GM13977 (cell line): ENCODE results near the gene EXOC3L1.
A peak's percentile ranks its signal among the peaks of the same experiment; 100 is the strongest.

Experiments
- DNase-seq: peaks from one replicate; pipeline ENCODE4 v3.0.0; 2012; ENCODE audit warnings: low spot score
- in situ Hi-C: fragments of 300-500 bp; cut with MboI; formaldehyde crosslinking; loops from one replicate; pipeline ENCODE4 v1.12.0; 2022; ENCODE audit warnings: low sequenced_read_pairs, low pct_unique_long_range_greater_than_20kb, mixed read lengths, inconsistent platforms; ENCODE audit not compliant: unreplicated experiment
- TF ChIP-seq, protein P1 (sequence below): IDR thresholded peaks from 2 replicates; pipeline ENCODE4 v1.5.1; 2012; ENCODE audit warnings: mild to moderate bottlenecking, control low read depth; ENCODE audit not compliant: insufficient read depth; ENCODE audit errors: extremely low read depth, missing control alignments

Gene EXOC3L1

DNA sequence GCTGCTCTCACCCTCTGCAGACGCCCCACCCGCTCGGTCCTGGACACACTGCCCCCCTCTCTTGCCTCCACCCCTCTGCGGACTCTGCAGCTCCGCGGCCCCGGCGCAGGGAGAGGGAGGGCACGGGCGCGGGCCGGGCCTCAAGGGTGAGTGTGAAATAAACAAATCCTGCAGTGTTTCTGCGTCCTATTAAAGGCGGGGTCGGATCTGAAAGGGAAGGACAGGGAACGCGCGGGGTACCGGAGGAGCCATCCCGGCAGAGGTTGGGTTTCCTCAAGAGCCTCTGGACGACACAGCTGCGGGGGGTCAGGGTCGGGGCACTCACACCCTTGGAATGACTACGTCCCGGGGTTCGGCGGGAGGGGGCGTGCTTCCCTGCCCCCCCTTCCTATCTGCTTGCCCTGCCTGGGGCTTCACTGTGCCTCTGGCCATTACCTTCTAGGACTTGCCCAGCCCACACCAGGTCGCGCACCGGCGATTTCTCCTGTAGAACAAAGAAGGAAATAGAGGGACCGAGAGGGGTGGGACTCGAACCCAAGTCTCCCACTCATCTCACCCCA lies 25.9 kb downstream of the EXOC3L1 start:
- TF ChIP-seq, protein P1, sequence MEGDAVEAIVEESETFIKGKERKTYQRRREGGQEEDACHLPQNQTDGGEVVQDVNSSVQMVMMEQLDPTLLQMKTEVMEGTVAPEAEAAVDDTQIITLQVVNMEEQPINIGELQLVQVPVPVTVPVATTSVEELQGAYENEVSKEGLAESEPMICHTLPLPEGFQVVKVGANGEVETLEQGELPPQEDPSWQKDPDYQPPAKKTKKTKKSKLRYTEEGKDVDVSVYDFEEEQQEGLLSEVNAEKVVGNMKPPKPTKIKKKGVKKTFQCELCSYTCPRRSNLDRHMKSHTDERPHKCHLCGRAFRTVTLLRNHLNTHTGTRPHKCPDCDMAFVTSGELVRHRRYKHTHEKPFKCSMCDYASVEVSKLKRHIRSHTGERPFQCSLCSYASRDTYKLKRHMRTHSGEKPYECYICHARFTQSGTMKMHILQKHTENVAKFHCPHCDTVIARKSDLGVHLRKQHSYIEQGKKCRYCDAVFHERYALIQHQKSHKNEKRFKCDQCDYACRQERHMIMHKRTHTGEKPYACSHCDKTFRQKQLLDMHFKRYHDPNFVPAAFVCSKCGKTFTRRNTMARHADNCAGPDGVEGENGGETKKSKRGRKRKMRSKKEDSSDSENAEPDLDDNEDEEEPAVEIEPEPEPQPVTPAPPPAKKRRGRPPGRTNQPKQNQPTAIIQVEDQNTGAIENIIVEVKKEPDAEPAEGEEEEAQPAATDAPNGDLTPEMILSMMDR: no peak
- in situ Hi-C loops: no loop called here
- no peak for DNase-seq

DNA sequence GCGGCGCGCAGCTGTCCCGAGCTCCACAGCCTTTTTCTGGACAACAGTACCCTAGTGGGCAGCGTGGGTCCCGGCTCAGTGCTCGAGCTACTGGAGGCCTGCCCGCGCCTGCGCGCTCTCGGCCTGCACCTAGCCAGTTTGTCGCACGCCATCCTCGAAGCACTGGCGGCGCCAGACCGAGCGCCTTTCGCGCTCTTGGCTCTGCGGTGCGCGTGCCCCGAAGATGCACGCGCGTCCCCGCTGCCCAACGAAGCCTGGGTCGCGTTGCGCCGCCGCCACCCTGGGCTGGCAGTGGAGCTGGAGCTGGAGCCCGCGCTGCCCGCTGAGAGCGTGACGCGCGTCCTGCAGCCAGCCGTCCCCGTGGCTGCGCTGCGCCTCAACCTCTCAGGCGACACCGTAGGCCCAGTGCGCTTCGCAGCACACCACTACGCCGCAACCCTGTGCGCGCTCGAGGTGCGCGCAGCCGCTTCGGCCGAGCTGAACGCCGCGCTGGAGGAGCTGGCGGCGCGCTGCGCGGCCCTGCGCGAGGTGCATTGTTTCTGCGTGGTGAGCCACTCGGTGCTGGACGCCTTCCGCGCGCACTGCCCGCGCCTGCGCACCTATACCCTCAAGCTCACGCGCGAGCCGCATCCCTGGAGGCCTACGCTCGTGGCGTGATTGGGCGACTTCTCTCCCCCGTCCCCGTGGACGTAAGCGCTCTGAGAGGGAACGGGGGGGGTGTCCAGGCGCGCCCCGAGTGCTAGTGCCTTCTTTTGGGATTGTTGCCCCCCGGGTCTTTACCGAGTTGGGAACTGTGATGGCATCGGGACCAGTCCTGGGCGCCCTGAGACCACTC lies 26.6 kb downstream of the EXOC3L1 start:
- in situ Hi-C loops: no loop called here
- TF ChIP-seq, protein P1: no peak
- peak; percentile 75 for DNase-seq

DNA sequence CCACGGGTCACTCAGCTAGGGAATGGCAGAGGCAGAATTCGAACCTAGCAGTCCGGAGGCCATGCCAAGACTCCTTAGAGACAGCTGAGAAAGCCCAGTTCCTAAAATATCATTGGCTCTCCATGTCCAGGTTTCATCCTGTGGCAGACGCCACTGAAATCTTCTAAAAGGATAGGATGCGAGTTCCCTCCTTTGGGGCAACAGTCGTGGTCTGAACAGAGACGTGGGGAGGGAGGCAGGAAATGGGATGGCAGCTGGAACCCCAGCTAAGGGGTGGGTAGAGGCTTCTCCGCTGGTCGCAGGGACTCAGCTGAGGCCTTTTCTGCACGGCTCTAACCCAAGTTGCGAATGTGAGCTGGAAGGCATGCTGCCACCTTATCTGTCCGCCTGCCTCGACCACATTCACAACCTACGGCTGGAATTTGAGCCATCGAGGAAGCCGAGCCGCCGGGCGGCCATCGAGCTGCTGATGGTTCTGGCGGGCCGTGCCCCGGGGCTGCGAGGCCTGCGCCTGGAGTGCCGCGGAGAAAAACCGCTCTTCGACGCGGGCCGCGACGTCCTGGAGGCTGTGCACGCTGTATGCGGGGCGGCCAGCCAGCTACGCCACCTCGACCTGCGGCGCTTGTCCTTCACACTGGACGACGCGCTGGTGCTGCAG lies 27.3 kb downstream of the EXOC3L1 start:
- in situ Hi-C loops: no loop called here
- TF ChIP-seq, protein P1: no peak
- no peak for DNase-seq

DNA sequence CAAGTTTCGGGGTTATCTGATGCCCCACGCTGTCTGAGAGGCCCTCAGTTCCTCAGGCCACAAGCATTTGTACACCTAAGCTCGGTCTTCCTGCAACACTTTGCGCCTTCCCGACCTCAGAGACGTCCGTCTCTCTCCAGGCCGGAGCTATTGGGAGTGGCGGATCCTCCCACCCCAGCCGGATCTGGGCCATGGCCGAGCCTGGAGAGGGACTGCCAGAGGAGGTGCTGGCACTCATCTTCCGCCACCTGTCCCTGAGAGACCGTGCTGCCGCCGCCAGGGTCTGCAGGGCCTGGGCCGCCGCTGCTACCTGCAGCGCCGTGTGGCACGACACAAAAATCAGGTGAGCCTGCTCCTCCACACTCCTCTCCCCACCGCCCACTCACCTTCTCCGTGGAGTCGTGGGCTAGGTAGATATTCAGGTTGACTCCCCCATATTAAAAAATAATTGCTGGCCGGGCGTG lies 28.3 kb downstream of the EXOC3L1 start:
- TF ChIP-seq, protein P1: no peak
- no peak for DNase-seq
- in situ Hi-C loops: no loop called here

DNA sequence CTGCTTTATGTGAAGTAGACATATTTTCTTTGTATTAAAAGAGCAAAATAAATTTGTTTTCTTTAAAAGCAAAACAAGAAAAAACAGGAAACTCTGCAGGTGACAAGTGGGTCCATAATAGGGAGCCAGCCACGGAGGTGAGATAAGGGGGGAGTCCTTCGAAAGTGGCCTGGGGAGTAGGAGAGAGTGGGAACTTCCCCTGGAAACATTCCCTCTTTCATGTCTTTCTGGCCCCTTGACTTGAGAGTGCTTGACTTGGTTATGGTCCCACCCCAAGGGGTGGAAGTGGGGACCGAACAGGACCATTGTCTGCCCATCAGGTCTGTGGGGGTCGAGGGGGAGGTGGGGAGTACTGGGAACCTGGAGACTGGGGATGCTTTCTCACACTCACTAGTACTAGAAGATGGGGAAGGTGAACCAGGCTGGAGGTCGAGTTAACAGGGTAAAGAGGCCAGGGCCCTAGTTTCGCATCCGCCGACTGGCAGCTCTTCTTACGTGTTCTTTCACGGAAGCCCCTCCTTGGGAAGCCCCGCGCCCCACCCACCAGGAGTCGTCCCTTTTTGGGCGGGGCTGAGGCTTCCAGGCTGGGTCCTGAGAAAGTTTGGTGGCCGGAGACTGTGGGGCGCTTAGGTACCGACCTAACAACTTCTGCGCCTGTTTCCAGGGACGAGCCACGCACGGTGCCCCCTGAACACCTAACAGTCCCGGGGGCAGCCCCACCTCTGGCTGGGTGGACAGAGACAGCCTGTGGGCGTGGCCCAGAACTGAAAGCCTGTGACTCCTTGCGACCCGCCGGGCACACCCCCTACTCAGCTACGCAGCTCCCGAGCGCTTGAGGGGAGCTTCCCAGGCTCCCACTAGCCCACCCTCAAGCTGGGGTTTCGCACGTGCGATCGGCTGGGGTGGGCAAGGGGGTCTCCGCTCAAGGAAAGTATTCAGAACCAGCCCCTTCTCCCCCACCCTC lies 31.0 kb downstream of the EXOC3L1 start:
- DNase-seq: peak; percentile 87
- in situ Hi-C loops: loop anchor here (10.0 kb wide), 1 partner anchor 144 kb away; no protein-coding TSS in a partner anchor
- TF ChIP-seq, protein P1: no peak
